HepG2 (cell line): ENCODE results near the gene ABHD1. TPM values are rescaled to one million over a fixed set of nuclear protein-coding genes. Genes with fewer than 3 reads are reported as not detected.

ENCODE experiments used
- DNMT1 ChIP-seq: sonication (generic); formaldehyde crosslinking; IDR thresholded peaks from 2 replicates; pipeline ENCODE4 v1.5.1; 2020; ENCODE audit warnings: mild to moderate bottlenecking, missing genetic modification reagents
- ERF ChIP-seq: IDR thresholded peaks from 2 replicates; pipeline ENCODE4 v1.6.1; 2018; ENCODE audit warnings: missing biosample characterization, missing genetic modification reagents
- FOSL2 ChIP-seq: sonication (generic); formaldehyde crosslinking; IDR thresholded peaks from 2 replicates; pipeline ENCODE4 v1.4.0; 2020; ENCODE audit warnings: missing genetic modification reagents
- FOXP4 ChIP-seq: sonication (generic); formaldehyde crosslinking; IDR thresholded peaks from 2 replicates; pipeline ENCODE4 v1.4.0; 2020; ENCODE audit warnings: missing genetic modification reagents
- HNRNPLL ChIP-seq: fragments of 200-400 bp; formaldehyde crosslinking; IDR thresholded peaks from 2 replicates; pipeline ENCODE4 v1.6.1; 2017; ENCODE audit warnings: mild to moderate bottlenecking, low read depth, low read length; ENCODE audit not compliant: poor library complexity, severe bottlenecking
- HOXA9 ChIP-seq: sonication (generic); formaldehyde crosslinking; IDR thresholded peaks from 2 replicates; pipeline ENCODE4 v1.8.1; 2022; ENCODE audit warnings: missing genetic modification reagents, mild to moderate bottlenecking, moderate library complexity, borderline replicate concordance
- KDM3A ChIP-seq: IDR thresholded peaks from 2 replicates; pipeline ENCODE4 v1.6.1; 2018; ENCODE audit warnings: low read depth, missing compliant biosample characterization
- MAFG ChIP-seq: sonication (generic); formaldehyde crosslinking; IDR thresholded peaks from 2 replicates; pipeline ENCODE4 v1.5.1; 2020; ENCODE audit warnings: mild to moderate bottlenecking, missing genetic modification reagents
- NBN ChIP-seq: fragments of 450-650 bp; conservative IDR thresholded peaks from 2 replicates; pipeline ENCODE4 v1.6.1; 2017
- PATZ1 ChIP-seq: sonication (generic); formaldehyde crosslinking; IDR thresholded peaks from 2 replicates; pipeline ENCODE4 v1.4.0; 2020; ENCODE audit warnings: missing genetic modification reagents
- ZBED4 ChIP-seq: sonication (generic); formaldehyde crosslinking; IDR thresholded peaks from 2 replicates; pipeline ENCODE4 v1.4.0; 2020; ENCODE audit warnings: missing genetic modification reagents, borderline replicate concordance
- ZGPAT ChIP-seq: IDR thresholded peaks from 2 replicates; pipeline ENCODE4 v1.6.1; 2016; ENCODE audit warnings: mild to moderate bottlenecking
- ZMYM3 ChIP-seq: sonication (generic); formaldehyde crosslinking; IDR thresholded peaks from 2 replicates; pipeline ENCODE4 v1.5.1; 2020; ENCODE audit warnings: mild to moderate bottlenecking, missing genetic modification reagents
- ZNF138 ChIP-seq: sonication (generic); formaldehyde crosslinking; IDR thresholded peaks from 2 replicates; pipeline ENCODE4 v1.5.0; 2020; ENCODE audit warnings: mild to moderate bottlenecking, low read depth, missing genetic modification reagents
- ZNF512 ChIP-seq: sonication (generic); formaldehyde crosslinking; IDR thresholded peaks from 2 replicates; pipeline ENCODE4 v1.4.0; 2020; ENCODE audit warnings: mild to moderate bottlenecking, missing genetic modification reagents
- ZNF761 ChIP-seq: sonication (generic); formaldehyde crosslinking; conservative IDR thresholded peaks from 2 replicates; pipeline ENCODE4 v1.4.0; 2020; ENCODE audit warnings: mild to moderate bottlenecking, missing genetic modification reagents
- ZNF772 ChIP-seq: sonication (generic); formaldehyde crosslinking; IDR thresholded peaks from 2 replicates; pipeline ENCODE4 v1.5.0; 2020; ENCODE audit warnings: mild to moderate bottlenecking, missing genetic modification reagents
- polyA plus RNA-seq, 8 experiments: library from polyadenylated mRNA; depleted of rRNA in 3 of 8; stranded (reverse) in 7 of 8; unstranded in 1 of 8; fragments of >200 nt; fragmentation: Illumina TruSeq in 4 of 8; extraction: Trizol in 4 of 8; gene quantifications; 2 replicates each; pipeline versions ENCODE4 v1.2.1 to v1.2.3, GENCODE V29; 2011 to 2016; ENCODE audit warnings: low read depth in 4 of 8, missing spikeins in 1 of 8, mixed read lengths in 1 of 8; ENCODE audit not compliant: insufficient read depth in 1 of 8
- total RNA-seq, 5 experiments: library from RNA; depleted of rRNA; stranded (reverse); fragments of >200 nt; fragmentation: Illumina TruSeq; extraction: Trizol; gene quantifications; 2 replicates each; pipeline ENCODE4 v1.2.3, GENCODE V29; 2016; ENCODE audit warnings: low read depth in 1 of 5

ABHD1 gene
- total and polyA plus RNA-seq, 2 of the 13 experiments (the other 11 are each of a cell fraction or from before 2014, with no cell fraction given), result 0.04 to 0.81 TPM

- no peak for TF ChIP-seq ZNF512 (CRISPR knock-in tag)
- 0 out of 2 replicates have a peak, but pooled peaks have one; percentile 35 for TF ChIP-seq ZNF772 (CRISPR knock-in tag)
- TF ChIP-seq PATZ1 (CRISPR knock-in tag), result peak; percentile 23; the same call in 1 of the 2 replicates
- TF ChIP-seq HNRNPLL, result peak; percentile 88
- peak; percentile 2; the same call in 1 of the 2 replicates for TF ChIP-seq FOSL2 (CRISPR knock-in tag)
- no peak for TF ChIP-seq MAFG
- TF ChIP-seq DNMT1, result peak; percentile 96; the same call in 1 of the 2 replicates
- 0 out of 2 replicates have a peak, but pooled peaks have one; percentile 52 for TF ChIP-seq ZNF761 (CRISPR knock-in tag)
- TF ChIP-seq ZBED4 (CRISPR knock-in tag), result no peak
- TF ChIP-seq ZMYM3 (CRISPR knock-in tag), result peak; percentile 28; the same call in 1 of the 2 replicates
- peak; percentile 35; the same call in 1 of the 2 replicates for TF ChIP-seq FOXP4
- 0 out of 2 replicates have a peak, but pooled peaks have one; percentile 35 for TF ChIP-seq HOXA9 (CRISPR knock-in tag)
- peak; percentile 80; the same call in 1 of the 2 replicates for TF ChIP-seq ZGPAT (CRISPR knock-in tag)
- peak; percentile 76; the same call in 1 of the 2 replicates for TF ChIP-seq ERF (CRISPR knock-in tag)
- TF ChIP-seq KDM3A (CRISPR knock-in tag), result peak; percentile 68; the same call in 1 of the 2 replicates
- no peak for TF ChIP-seq ZNF138 (CRISPR knock-in tag)
- no peak for TF ChIP-seq NBN
Observed at GRCh38 chr2:27123302-27124150, at the start of gene ABHD1 (continued).
